ENCODE measurements around the gene SMARCD3. TPM values are rescaled to one million over a fixed set of nuclear protein-coding genes. Genes with fewer than 3 reads are reported as not detected.

The SMARCD3 gene
- 101 TPM for total RNA-seq

- Histone ChIP-seq H3K9ac (ENCODE audit: low read depth in 1 of 3, low read length in 3 of 3) (peak within 1 kb of the TSS; percentile 88 to 97 (median 95)), H3K4me1 (ENCODE audit: control insufficient read depth in 3 of 3, insufficient read depth in 3 of 3, low read length in 3 of 3) (peaks cover 74 to 76% (median 75%) of the 10 kb centered on the region in 3 donors), H3K4me3 (ENCODE audit: low read length in 3 of 3) (peak within 1 kb of the TSS; percentile 85 to 91 (median 85)), H3K27me3 (ENCODE audit: control insufficient read depth in 3 of 3, insufficient read depth in 3 of 3, low read length in 3 of 3) (peaks cover 0 to 7% (median 0%) of the 10 kb centered on the region in 3 donors), H3K9me3 (ENCODE audit: control insufficient read depth in 3 of 3, low read length in 3 of 3) (no peaks in the 10 kb centered on the region), H3K36me3 (ENCODE audit: control insufficient read depth in 3 of 3, insufficient read depth in 3 of 3, low read length in 3 of 3) (no peaks in the 10 kb centered on the region), H3K27ac (ENCODE audit: low read depth, low read length) (peak within 1 kb of the TSS; percentile 97)
Measured at GRCh38 chr7:151248346-151249033, at the start of gene SMARCD3. Gene SMARCD3, minus strand, starts transcription at chr7:151248694. Its CDS starts 132 bp downstream, at chr7:151248562.

GRCh38 chr7:151296202-151296992, 47.9 kb upstream of the SMARCD3 start:
- Histone ChIP-seq H3K4me1 (ENCODE audit: control insufficient read depth in 3 of 3, insufficient read depth in 3 of 3, low read length in 3 of 3) (no peaks in the 10 kb centered on the region), H3K36me3 (ENCODE audit: control insufficient read depth in 3 of 3, insufficient read depth in 3 of 3, low read length in 3 of 3) (no peaks in the 10 kb centered on the region), H3K9me3 (ENCODE audit: control insufficient read depth in 3 of 3, low read length in 3 of 3) (no peaks in the 10 kb centered on the region), H3K27me3 (ENCODE audit: control insufficient read depth in 3 of 3, insufficient read depth in 3 of 3, low read length in 3 of 3) (peaks cover 3 to 11% (median 6%) of the 10 kb centered on the region in 3 donors), H3K4me3 (ENCODE audit: low read length in 3 of 3) (no peak overlapping the region), H3K9ac (ENCODE audit: low read depth in 1 of 3, low read length in 3 of 3) (no peak overlapping the region), H3K27ac (ENCODE audit: low read depth, low read length) (no peak overlapping the region)

- Histone ChIP-seq H3K27me3 (ENCODE audit: control insufficient read depth in 3 of 3, insufficient read depth in 3 of 3, low read length in 3 of 3) (no peaks in the 10 kb centered on the region), H3K9me3 (ENCODE audit: control insufficient read depth in 3 of 3, low read length in 3 of 3) (no peaks in the 10 kb centered on the region), H3K4me1 (ENCODE audit: control insufficient read depth in 3 of 3, insufficient read depth in 3 of 3, low read length in 3 of 3) (no peaks in the 10 kb centered on the region), H3K27ac (ENCODE audit: low read depth, low read length) (no peak overlapping the region), H3K4me3 (ENCODE audit: low read length in 3 of 3) (no peak overlapping the region), H3K36me3 (ENCODE audit: control insufficient read depth in 3 of 3, insufficient read depth in 3 of 3, low read length in 3 of 3) (no peaks in the 10 kb centered on the region), H3K9ac (ENCODE audit: low read depth in 1 of 3, low read length in 3 of 3) (no peak overlapping the region)
Measured at GRCh38 chr7:151292850-151293249, 44.4 kb upstream of the SMARCD3 start.

GRCh38 chr7:151291206-151291605, 42.7 kb upstream of the SMARCD3 start:
- H3K27me3 ChIP-seq (ENCODE audit: control insufficient read depth in 3 of 3, insufficient read depth in 3 of 3, low read length in 3 of 3) = no peaks in the 10 kb centered on the region
- no peaks in the 10 kb centered on the region for H3K4me1 ChIP-seq (ENCODE audit: control insufficient read depth in 3 of 3, insufficient read depth in 3 of 3, low read length in 3 of 3)
- H3K4me3 ChIP-seq (ENCODE audit: low read length in 3 of 3) = no peak overlapping the region
- no peaks in the 10 kb centered on the region for H3K36me3 ChIP-seq (ENCODE audit: control insufficient read depth in 3 of 3, insufficient read depth in 3 of 3, low read length in 3 of 3)
- no peak overlapping the region for H3K27ac ChIP-seq (ENCODE audit: low read depth, low read length)
- H3K9ac ChIP-seq (ENCODE audit: low read depth in 1 of 3, low read length in 3 of 3) = no peak overlapping the region
- H3K9me3 ChIP-seq (ENCODE audit: control insufficient read depth in 3 of 3, low read length in 3 of 3) = no peaks in the 10 kb centered on the region

GRCh38 chr7:151290355-151290760, 41.9 kb upstream of the SMARCD3 start:
- Histone ChIP-seq H3K4me1 (ENCODE audit: control insufficient read depth in 3 of 3, insufficient read depth in 3 of 3, low read length in 3 of 3) (no peaks in the 10 kb centered on the region), H3K4me3 (ENCODE audit: low read length in 3 of 3) (no peak overlapping the region), H3K9ac (ENCODE audit: low read depth in 1 of 3, low read length in 3 of 3) (no peak overlapping the region), H3K27me3 (ENCODE audit: control insufficient read depth in 3 of 3, insufficient read depth in 3 of 3, low read length in 3 of 3) (no peaks in the 10 kb centered on the region), H3K36me3 (ENCODE audit: control insufficient read depth in 3 of 3, insufficient read depth in 3 of 3, low read length in 3 of 3) (no peaks in the 10 kb centered on the region), H3K9me3 (ENCODE audit: control insufficient read depth in 3 of 3, low read length in 3 of 3) (no peaks in the 10 kb centered on the region), H3K27ac (ENCODE audit: low read depth, low read length) (no peak overlapping the region)

- no peak overlapping the region for H3K4me3 ChIP-seq (ENCODE audit: low read length in 3 of 3)
Measured at GRCh38 chr7:151289891-151290290, 41.4 kb upstream of the SMARCD3 start.

GRCh38 chr7:151286148-151286547, 37.7 kb upstream of the SMARCD3 start:
- Histone ChIP-seq H3K4me3 (ENCODE audit: low read length in 3 of 3) (no peak overlapping the region), H3K27ac (ENCODE audit: low read depth, low read length) (no peak overlapping the region), H3K9ac (ENCODE audit: low read depth in 1 of 3, low read length in 3 of 3) (no peak overlapping the region), H3K9me3 (ENCODE audit: control insufficient read depth in 3 of 3, low read length in 3 of 3) (no peaks in the 10 kb centered on the region), H3K27me3 (ENCODE audit: control insufficient read depth in 3 of 3, insufficient read depth in 3 of 3, low read length in 3 of 3) (peaks cover 0 to 4% (median 0%) of the 10 kb centered on the region in 3 donors), H3K36me3 (ENCODE audit: control insufficient read depth in 3 of 3, insufficient read depth in 3 of 3, low read length in 3 of 3) (no peaks in the 10 kb centered on the region), H3K4me1 (ENCODE audit: control insufficient read depth in 3 of 3, insufficient read depth in 3 of 3, low read length in 3 of 3) (no peaks in the 10 kb centered on the region)

More at GRCh38 chr7:151289891-151290290, 41.4 kb upstream of the SMARCD3 start:
- Histone ChIP-seq H3K9ac (ENCODE audit: low read depth in 1 of 3, low read length in 3 of 3) (no peak overlapping the region), H3K4me1 (ENCODE audit: control insufficient read depth in 3 of 3, insufficient read depth in 3 of 3, low read length in 3 of 3) (no peaks in the 10 kb centered on the region), H3K27me3 (ENCODE audit: control insufficient read depth in 3 of 3, insufficient read depth in 3 of 3, low read length in 3 of 3) (no peaks in the 10 kb centered on the region), H3K36me3 (ENCODE audit: control insufficient read depth in 3 of 3, insufficient read depth in 3 of 3, low read length in 3 of 3) (no peaks in the 10 kb centered on the region), H3K27ac (ENCODE audit: low read depth, low read length) (no peak overlapping the region), H3K9me3 (ENCODE audit: control insufficient read depth in 3 of 3, low read length in 3 of 3) (no peaks in the 10 kb centered on the region)

GRCh38 chr7:151283302-151283701, 34.8 kb upstream of the SMARCD3 start:
- H3K27me3 ChIP-seq (ENCODE audit: control insufficient read depth in 3 of 3, insufficient read depth in 3 of 3, low read length in 3 of 3) = peaks cover 0 to 7% (median 4%) of the 10 kb centered on the region in 3 donors
- no peaks in the 10 kb centered on the region for H3K9me3 ChIP-seq (ENCODE audit: control insufficient read depth in 3 of 3, low read length in 3 of 3)
- H3K4me3 ChIP-seq (ENCODE audit: low read length in 3 of 3) = no peak overlapping the region
- H3K4me1 ChIP-seq (ENCODE audit: control insufficient read depth in 3 of 3, insufficient read depth in 3 of 3, low read length in 3 of 3) = peaks cover 6 to 15% (median 7%) of the 10 kb centered on the region in 3 donors
- no peak overlapping the region for H3K27ac ChIP-seq (ENCODE audit: low read depth, low read length)
- H3K36me3 ChIP-seq (ENCODE audit: control insufficient read depth in 3 of 3, insufficient read depth in 3 of 3, low read length in 3 of 3) = no peaks in the 10 kb centered on the region
- H3K9ac ChIP-seq (ENCODE audit: low read depth in 1 of 3, low read length in 3 of 3) = no peak overlapping the region

GRCh38 chr7:151282111-151282510, 33.6 kb upstream of the SMARCD3 start:
- peaks cover 0 to 10% (median 7%) of the 10 kb centered on the region in 3 donors for H3K27me3 ChIP-seq (ENCODE audit: control insufficient read depth in 3 of 3, insufficient read depth in 3 of 3, low read length in 3 of 3)

GRCh38 chr7:151281686-151282085, 33.2 kb upstream of the SMARCD3 start:
- Histone ChIP-seq H3K4me3 (ENCODE audit: low read length in 3 of 3) (no peak overlapping the region), H3K9me3 (ENCODE audit: control insufficient read depth in 3 of 3, low read length in 3 of 3) (no peaks in the 10 kb centered on the region), H3K36me3 (ENCODE audit: control insufficient read depth in 3 of 3, insufficient read depth in 3 of 3, low read length in 3 of 3) (no peaks in the 10 kb centered on the region), H3K27me3 (ENCODE audit: control insufficient read depth in 3 of 3, insufficient read depth in 3 of 3, low read length in 3 of 3) (peaks cover 0 to 10% (median 7%) of the 10 kb centered on the region in 3 donors), H3K27ac (ENCODE audit: low read depth, low read length) (no peak overlapping the region), H3K4me1 (ENCODE audit: control insufficient read depth in 3 of 3, insufficient read depth in 3 of 3, low read length in 3 of 3) (peaks cover 11 to 24% (median 13%) of the 10 kb centered on the region in 3 donors), H3K9ac (ENCODE audit: low read depth in 1 of 3, low read length in 3 of 3) (no peak overlapping the region)

More at GRCh38 chr7:151282111-151282510, 33.6 kb upstream of the SMARCD3 start:
- H3K4me1 ChIP-seq (ENCODE audit: control insufficient read depth in 3 of 3, insufficient read depth in 3 of 3, low read length in 3 of 3) = peaks cover 11 to 23% (median 12%) of the 10 kb centered on the region in 3 donors
- no peak overlapping the region for H3K4me3 ChIP-seq (ENCODE audit: low read length in 3 of 3)
- no peaks in the 10 kb centered on the region for H3K9me3 ChIP-seq (ENCODE audit: control insufficient read depth in 3 of 3, low read length in 3 of 3)
- no peak overlapping the region for H3K9ac ChIP-seq (ENCODE audit: low read depth in 1 of 3, low read length in 3 of 3)
- H3K36me3 ChIP-seq (ENCODE audit: control insufficient read depth in 3 of 3, insufficient read depth in 3 of 3, low read length in 3 of 3) = no peaks in the 10 kb centered on the region
- no peak overlapping the region for H3K27ac ChIP-seq (ENCODE audit: low read depth, low read length)

All from skeletal muscle tissue (tissue), 4 donors.